K562 (cell line): Measurements from ENCODE around the gene KCTD7. TPM values are rescaled to one million over a fixed set of nuclear protein-coding genes. Genes with fewer than 3 reads are reported as not detected.

Experiments
- BRD9 ChIP-seq: fragments of 450-650 bp; IDR thresholded peaks from 2 replicates; pipeline ENCODE4 v1.6.1; 2018; ENCODE audit warnings: low read depth; ENCODE audit not compliant: partially characterized antibody
- CBX1 ChIP-seq: sonication (generic); IDR thresholded peaks from 2 replicates; pipeline ENCODE4 v1.6.1; 2016; ENCODE audit warnings: antibody characterized with exemption, low read depth, mild to moderate bottlenecking
- CHD4 ChIP-seq: fragments of 200-600 bp; sonication (generic); IDR thresholded peaks from 3 replicates; pipeline ENCODE4 v1.6.1; 2012; ENCODE audit warnings: low read depth, mild to moderate bottlenecking, mixed read lengths, low read length, inconsistent platforms; ENCODE audit not compliant: insufficient read depth, insufficient replicate concordance, poor library complexity, severe bottlenecking
- DNMT1 ChIP-seq: fragments of 450-650 bp; IDR thresholded peaks from 2 replicates; pipeline ENCODE4 v1.6.1; 2016; ENCODE audit warnings: antibody characterized with exemption, mild to moderate bottlenecking
- E2F1 ChIP-seq: sonication (generic); formaldehyde crosslinking; IDR thresholded peaks from 2 replicates; pipeline ENCODE4 v1.8.1; 2023; ENCODE audit warnings: mild to moderate bottlenecking, missing genetic modification reagents, moderate library complexity
- ELK3 ChIP-seq: fragments of 450-650 bp; formaldehyde crosslinking; IDR thresholded peaks from 2 replicates; pipeline ENCODE4 v1.4.0; 2020; ENCODE audit warnings: mild to moderate bottlenecking
- GMEB1 ChIP-seq: fragments of 250-450 bp; sonication (Bioruptor Pico); IDR thresholded peaks from 2 replicates; pipeline ENCODE4 v1.4.0; 2020; ENCODE audit warnings: mild to moderate bottlenecking
- IFI16 ChIP-seq: fragments of 250-450 bp; sonication (Bioruptor Pico); IDR thresholded peaks from 2 replicates; pipeline ENCODE4 v2.1.2; 2022; ENCODE audit warnings: mild to moderate bottlenecking, inconsistent platforms
- NFYB ChIP-seq: IDR thresholded peaks from 2 replicates; pipeline ENCODE4 v1.6.1; 2011; ENCODE audit warnings: mild to moderate bottlenecking, moderate library complexity; ENCODE audit not compliant: insufficient read length; ENCODE audit errors: extremely low read depth
- NUFIP1 ChIP-seq: fragments of 450-650 bp; IDR thresholded peaks from 2 replicates; pipeline ENCODE4 v1.6.1; 2018; ENCODE audit not compliant: partially characterized antibody
- PKNOX1 ChIP-seq: fragments of 450-650 bp; IDR thresholded peaks from 2 replicates; pipeline ENCODE4 v1.6.1; 2016
- RBM25 ChIP-seq: fragments of 200-400 bp; formaldehyde crosslinking; IDR thresholded peaks from 2 replicates; pipeline ENCODE4 v1.6.1; 2018; ENCODE audit warnings: low read length, low read depth, moderate library complexity; ENCODE audit not compliant: severe bottlenecking
- SNIP1 ChIP-seq: fragments of 450-650 bp; IDR thresholded peaks from 2 replicates; pipeline ENCODE4 v1.7.1; 2017; ENCODE audit warnings: low read depth, mild to moderate bottlenecking
- SOX6 ChIP-seq: fragments of 450-650 bp; IDR thresholded peaks from 2 replicates; pipeline ENCODE4 v1.6.1; 2014; ENCODE audit warnings: mild to moderate bottlenecking
- STAT5A ChIP-seq: IDR thresholded peaks from 2 replicates; pipeline ENCODE4 v1.6.1; 2012; ENCODE audit warnings: low read length, inconsistent platforms, borderline replicate concordance
- TRIM28 ChIP-seq: fragments of 450-650 bp; IDR thresholded peaks from 2 replicates; pipeline ENCODE4 v1.6.1; 2017
- ZBTB8A ChIP-seq: fragments of 450-650 bp; IDR thresholded peaks from 2 replicates; pipeline ENCODE4 v1.6.1; 2018; ENCODE audit warnings: mild to moderate bottlenecking, moderate library complexity; ENCODE audit not compliant: partially characterized antibody
- ZNF561 ChIP-seq: fragments of 450-650 bp; formaldehyde crosslinking; conservative IDR thresholded peaks from 2 replicates; pipeline ENCODE4 v1.4.0; 2020; ENCODE audit warnings: mild to moderate bottlenecking, moderate library complexity
- ZNF695 ChIP-seq: fragments of 450-650 bp; formaldehyde crosslinking; IDR thresholded peaks from 2 replicates; pipeline ENCODE4 v1.4.0; 2020; ENCODE audit warnings: mild to moderate bottlenecking, moderate library complexity
- polyA plus RNA-seq, 8 experiments: library from polyadenylated mRNA; depleted of rRNA in 4 of 8; stranded (reverse) in 5 of 8; unstranded in 3 of 8; fragments of >200 nt; fragmentation: Nextera tagmentation in 2 of 8; fragmentation: Illumina TruSeq in 1 of 8; extraction: Ambion mirVana in 2 of 8; extraction: Trizol in 1 of 8; gene quantifications; 2 replicates each; pipeline versions ENCODE4 v1.2.1 to v1.2.3, GENCODE V29; 2011 to 2014; ENCODE audit warnings: inconsistent platforms in 1 of 8, missing spikeins in 1 of 8
- total RNA-seq, 7 experiments: library from RNA; depleted of rRNA in 6 of 7; stranded (reverse); fragments of >200 nt in 6 of 7; fragmentation: Illumina TruSeq in 2 of 7; extraction: Trizol in 2 of 7; gene quantifications; 2 replicates each; pipeline versions ENCODE4 v1.2.1 to v1.2.3, GENCODE V29; 2011 to 2021; ENCODE audit warnings: low replicate concordance in 1 of 7
- TF ChIP-seq, protein P1 (sequence below): sonication (generic); IDR thresholded peaks from 2 replicates; pipeline ENCODE4 v1.6.1; 2016
- TF ChIP-seq, protein P2 (sequence below): fragments of 450-650 bp; IDR thresholded peaks from 2 replicates; pipeline ENCODE4 v1.6.1; 2014; ENCODE audit warnings: low read depth, mild to moderate bottlenecking, moderate library complexity, borderline replicate concordance

The KCTD7 gene
- total and polyA plus RNA-seq, 9 of the 15 experiments (the other 6 are each of a cell fraction or from before 2014, with no cell fraction given): 1.5 to 26.0 (median 9.0) TPM

GRCh38 chr7:66628361-66629221 lies at the start of gene KCTD7 (continued):
- TF ChIP-seq CHD4 (no peak), BRD9 (no peak), NUFIP1 (no peak), CBX1 (no peak), NFYB (peak; percentile 94), ZBTB8A (no peak), ELK3 (CRISPR knock-in tag) (no peak), DNMT1 (no peak), STAT5A (no peak), PKNOX1 (peak; percentile 98), SOX6 (no peak), SNIP1 (no peak), IFI16 (no peak), ZNF695 (no peak), GMEB1 (CRISPR knock-in tag) (peak; percentile 69), E2F1 (peak; percentile 66; the same call in 1 of the 2 replicates), ZNF561 (CRISPR knock-in tag) (no peak), TRIM28 (no peak), RBM25 (peak; percentile 100)
- TF ChIP-seq, protein P1, sequence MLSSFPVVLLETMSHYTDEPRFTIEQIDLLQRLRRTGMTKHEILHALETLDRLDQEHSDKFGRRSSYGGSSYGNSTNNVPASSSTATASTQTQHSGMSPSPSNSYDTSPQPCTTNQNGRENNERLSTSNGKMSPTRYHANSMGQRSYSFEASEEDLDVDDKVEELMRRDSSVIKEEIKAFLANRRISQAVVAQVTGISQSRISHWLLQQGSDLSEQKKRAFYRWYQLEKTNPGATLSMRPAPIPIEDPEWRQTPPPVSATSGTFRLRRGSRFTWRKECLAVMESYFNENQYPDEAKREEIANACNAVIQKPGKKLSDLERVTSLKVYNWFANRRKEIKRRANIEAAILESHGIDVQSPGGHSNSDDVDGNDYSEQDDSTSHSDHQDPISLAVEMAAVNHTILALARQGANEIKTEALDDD: no peak
- TF ChIP-seq, protein P2, sequence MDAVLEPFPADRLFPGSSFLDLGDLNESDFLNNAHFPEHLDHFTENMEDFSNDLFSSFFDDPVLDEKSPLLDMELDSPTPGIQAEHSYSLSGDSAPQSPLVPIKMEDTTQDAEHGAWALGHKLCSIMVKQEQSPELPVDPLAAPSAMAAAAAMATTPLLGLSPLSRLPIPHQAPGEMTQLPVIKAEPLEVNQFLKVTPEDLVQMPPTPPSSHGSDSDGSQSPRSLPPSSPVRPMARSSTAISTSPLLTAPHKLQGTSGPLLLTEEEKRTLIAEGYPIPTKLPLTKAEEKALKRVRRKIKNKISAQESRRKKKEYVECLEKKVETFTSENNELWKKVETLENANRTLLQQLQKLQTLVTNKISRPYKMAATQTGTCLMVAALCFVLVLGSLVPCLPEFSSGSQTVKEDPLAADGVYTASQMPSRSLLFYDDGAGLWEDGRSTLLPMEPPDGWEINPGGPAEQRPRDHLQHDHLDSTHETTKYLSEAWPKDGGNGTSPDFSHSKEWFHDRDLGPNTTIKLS: peak; percentile 87
